ENCODE data around the gene TRPM1.

Gene TRPM1

GRCh38 chr15:31074321-31074720 lies 27.2 kb downstream of the TRPM1 start:
- DNase-seq (ENCODE audit: extremely low spot score) = no peak
- no peak for TF ChIP-seq CTCF (IDR thresholded peaks at IDR 0.05; ENCODE audit: control extremely low read depth, extremely low read depth, low read depth, missing control alignments)
- POLR2A ChIA-PET = no interaction called here
- CTCF ChIA-PET = interaction anchor here (1.0 kb wide), 1 partner anchor 55 kb away, joined by 3 read pairs; no protein-coding TSS in a partner anchor

- TF ChIP-seq CTCF (IDR thresholded peaks at IDR 0.05; ENCODE audit: control extremely low read depth, extremely low read depth, low read depth, missing control alignments) = no peak
- POLR2A ChIA-PET = no interaction called here
- CTCF ChIA-PET = no interaction called here
- no peak for DNase-seq (ENCODE audit: extremely low spot score)
Observed at GRCh38 chr15:31070867-31071266, 30.7 kb downstream of the TRPM1 start.

- no peak for TF ChIP-seq CTCF (IDR thresholded peaks at IDR 0.05; ENCODE audit: control extremely low read depth, extremely low read depth, low read depth, missing control alignments)
- no peak for DNase-seq (ENCODE audit: extremely low spot score)
- CTCF ChIA-PET = interaction anchor here (1.2 kb wide), 1 partner anchor 16 kb away, joined by 3 read pairs; no protein-coding TSS in a partner anchor
- POLR2A ChIA-PET = no interaction called here
Observed at GRCh38 chr15:31069360-31070000, 32.0 kb downstream of the TRPM1 start.

GRCh38 chr15:31067890-31068603 lies 33.5 kb downstream of the TRPM1 start:
- TF ChIP-seq CTCF (IDR thresholded peaks at IDR 0.05; ENCODE audit: control extremely low read depth, extremely low read depth, low read depth, missing control alignments) = no peak
- ChIA-PET POLR2A (no interaction called here), CTCF (no interaction called here)
- no peak for DNase-seq (ENCODE audit: extremely low spot score)

GRCh38 chr15:31065824-31066223 lies 35.7 kb downstream of the TRPM1 start:
- DNase-seq (ENCODE audit: extremely low spot score) = no peak
- ChIA-PET CTCF (no interaction called here), POLR2A (no interaction called here)
- no peak for TF ChIP-seq CTCF (IDR thresholded peaks at IDR 0.05; ENCODE audit: control extremely low read depth, extremely low read depth, low read depth, missing control alignments)

GRCh38 chr15:31062911-31063310 lies 38.6 kb downstream of the TRPM1 start:
- TF ChIP-seq CTCF (IDR thresholded peaks at IDR 0.05; ENCODE audit: control extremely low read depth, extremely low read depth, low read depth, missing control alignments) = no peak
- ChIA-PET POLR2A (no interaction called here), CTCF (no interaction called here)
- DNase-seq (ENCODE audit: extremely low spot score) = no peak
